OCI-LY3 (cell line): Measurements from ENCODE around the gene GGCX.

Experiments used
- EZH2phosphoT487 ChIP-seq: fragments of 200-600 bp; shearing (Covaris generic); IDR thresholded peaks from 2 replicates; pipeline ENCODE4 v1.6.1; 2018; ENCODE audit warnings: antibody characterized with exemption, mixed run types, low read depth
- TF ChIP-seq, protein P1 (sequence below): fragments of 200-600, 300-600 bp; sonication (generic); IDR thresholded peaks from 2 replicates; pipeline ENCODE4 v1.5.1; 2014; ENCODE audit warnings: antibody characterized with exemption, low read length, low read depth

DNA sequence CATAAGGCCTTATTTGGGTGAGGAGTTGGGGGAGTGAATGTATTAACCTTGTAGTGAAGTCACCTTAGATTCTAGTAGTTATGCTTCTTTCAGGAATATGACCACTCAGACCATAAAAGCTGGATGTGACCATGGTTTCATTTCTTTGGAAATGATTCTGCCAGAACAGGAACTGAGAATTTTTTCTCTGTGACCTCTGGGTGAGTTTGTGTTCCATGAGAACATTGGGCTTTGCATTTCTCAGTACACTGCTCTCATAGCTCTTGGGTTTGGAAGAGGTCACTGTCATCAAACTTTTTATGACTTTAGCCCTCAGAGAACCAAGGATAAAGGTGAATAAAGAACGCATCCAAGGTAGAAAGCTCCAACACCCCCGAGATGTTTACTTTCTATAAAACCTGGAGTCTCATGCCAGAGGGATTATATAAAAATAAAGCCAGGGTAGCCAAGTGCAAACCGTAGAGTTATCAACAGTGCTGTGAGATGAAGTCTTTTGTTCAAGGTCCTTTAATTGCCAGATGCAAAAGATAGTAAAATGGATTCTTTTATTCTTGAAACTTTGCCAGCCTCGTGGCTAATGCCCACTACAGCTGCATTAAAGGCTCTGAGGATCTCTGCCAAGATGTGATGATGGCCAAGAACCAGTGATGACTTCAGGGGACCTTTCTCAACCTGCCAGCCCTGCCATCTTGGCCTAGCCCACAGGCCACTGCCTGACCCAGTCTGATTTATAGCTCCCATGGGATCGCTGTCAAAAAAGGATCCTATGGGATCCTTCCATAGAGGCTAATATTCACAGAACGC lies 50.1 kb downstream of the GGCX start:
- no peak for TF ChIP-seq EZH2phosphoT487
- TF ChIP-seq, protein P1, sequence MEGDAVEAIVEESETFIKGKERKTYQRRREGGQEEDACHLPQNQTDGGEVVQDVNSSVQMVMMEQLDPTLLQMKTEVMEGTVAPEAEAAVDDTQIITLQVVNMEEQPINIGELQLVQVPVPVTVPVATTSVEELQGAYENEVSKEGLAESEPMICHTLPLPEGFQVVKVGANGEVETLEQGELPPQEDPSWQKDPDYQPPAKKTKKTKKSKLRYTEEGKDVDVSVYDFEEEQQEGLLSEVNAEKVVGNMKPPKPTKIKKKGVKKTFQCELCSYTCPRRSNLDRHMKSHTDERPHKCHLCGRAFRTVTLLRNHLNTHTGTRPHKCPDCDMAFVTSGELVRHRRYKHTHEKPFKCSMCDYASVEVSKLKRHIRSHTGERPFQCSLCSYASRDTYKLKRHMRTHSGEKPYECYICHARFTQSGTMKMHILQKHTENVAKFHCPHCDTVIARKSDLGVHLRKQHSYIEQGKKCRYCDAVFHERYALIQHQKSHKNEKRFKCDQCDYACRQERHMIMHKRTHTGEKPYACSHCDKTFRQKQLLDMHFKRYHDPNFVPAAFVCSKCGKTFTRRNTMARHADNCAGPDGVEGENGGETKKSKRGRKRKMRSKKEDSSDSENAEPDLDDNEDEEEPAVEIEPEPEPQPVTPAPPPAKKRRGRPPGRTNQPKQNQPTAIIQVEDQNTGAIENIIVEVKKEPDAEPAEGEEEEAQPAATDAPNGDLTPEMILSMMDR = no peak
